HG03558 (cell line): ENCODE results near the gene DISC1.
"Not testable (repeated sequence)": the region's sequence is repeated elsewhere in the genome, so short reads cannot be mapped to it uniquely, and the experiment has no call there.

Source experiments
- ATAC-seq: cut with Tn5 transposase; IDR thresholded peaks from one replicate; pipeline ENCODE4 v1.9.1; 2021; ENCODE audit warnings: moderate number of reproducible peaks; ENCODE audit not compliant: unreplicated experiment; ENCODE audit errors: extremely low read depth

Gene DISC1

DNA sequence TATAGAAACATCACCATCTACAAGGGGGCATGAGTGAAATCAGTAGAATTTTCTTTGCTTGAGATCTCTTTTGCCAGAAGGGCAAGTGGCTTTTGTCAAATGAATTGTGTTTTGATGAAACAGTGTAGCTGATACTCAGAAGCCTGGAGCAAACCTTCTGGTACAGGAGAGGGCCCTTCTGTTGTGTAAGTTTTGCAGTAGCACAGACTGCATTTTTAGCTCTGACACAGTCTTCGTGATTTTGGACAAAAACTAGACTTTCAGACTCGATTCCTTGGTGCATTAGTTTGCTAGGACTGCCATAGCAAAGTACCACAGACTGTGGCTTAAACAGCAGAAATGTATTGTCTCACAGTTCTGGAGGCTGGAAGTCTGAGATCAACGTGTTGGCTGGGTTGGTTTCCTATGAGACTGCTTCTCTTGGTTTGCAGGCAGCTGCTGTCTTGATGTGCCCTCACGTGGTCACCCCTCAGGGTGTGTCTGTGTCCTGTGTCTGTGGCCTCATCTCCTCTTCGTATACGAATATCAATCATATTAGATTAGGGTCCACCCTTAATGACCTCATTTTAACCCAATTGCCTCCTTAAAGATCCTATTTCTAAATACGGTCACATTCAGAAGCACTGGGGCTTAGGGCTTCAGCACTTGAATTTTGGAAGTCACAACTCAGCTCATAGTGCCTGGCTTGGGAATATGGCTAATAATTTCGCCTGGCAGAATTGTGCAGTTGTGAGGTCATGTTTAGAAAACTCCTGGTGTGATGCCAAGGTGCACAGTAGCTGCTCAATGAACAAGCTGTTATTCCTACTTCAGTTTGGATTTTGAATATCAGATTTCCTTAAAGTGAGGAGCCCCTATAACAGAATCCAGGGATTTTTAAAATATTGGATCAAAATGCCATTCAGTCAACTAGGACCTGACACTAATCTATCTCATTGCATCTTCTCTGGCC is 21.2 kb upstream of the DISC1 start:
- no peak for ATAC-seq

- no peak for ATAC-seq
Observed at GRCh38 chr1:231606712-231607111, 19.9 kb upstream of the DISC1 start.

DNA sequence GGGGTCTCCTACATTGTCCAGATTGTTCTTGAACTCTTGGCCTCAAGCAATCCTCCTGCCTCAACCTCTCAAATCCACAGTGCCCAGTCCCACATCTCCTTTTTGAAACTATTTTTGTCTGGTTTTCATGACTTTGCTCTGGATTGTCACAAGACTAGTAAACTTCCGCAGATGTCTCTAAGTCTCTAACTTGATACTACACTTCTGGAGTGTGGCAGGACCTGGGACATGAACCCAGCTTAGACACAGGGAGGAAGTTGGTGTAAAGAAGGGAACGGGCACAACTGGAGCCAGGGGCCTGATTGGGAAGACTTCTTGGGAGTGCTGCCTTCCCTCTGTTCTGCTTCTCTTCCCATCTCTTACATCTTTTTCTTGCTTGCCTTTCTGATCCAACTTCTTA is 16.2 kb upstream of the DISC1 start:
- no peak for ATAC-seq

GRCh38 chr1:231611111-231611510 is 15.5 kb upstream of the DISC1 start:
- ATAC-seq, result no peak

DNA sequence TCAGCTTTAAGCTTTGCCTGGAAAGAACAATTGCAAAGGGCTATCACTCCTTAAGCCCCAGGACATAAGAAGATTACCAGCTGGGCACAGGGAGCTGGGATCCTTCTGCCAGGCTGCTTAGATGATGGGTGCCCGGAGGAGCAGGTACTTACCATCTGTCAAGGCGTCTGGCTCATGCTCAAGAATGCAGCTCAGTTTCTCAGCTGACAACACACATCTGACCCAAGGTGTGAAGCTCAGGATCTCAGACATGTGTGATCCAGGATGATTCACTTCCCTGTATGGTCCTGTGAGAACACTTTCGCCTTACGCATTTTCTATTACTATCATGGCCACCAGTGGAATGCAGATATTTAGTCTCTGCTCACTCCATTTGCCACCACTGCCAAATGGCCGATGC is 14.7 kb upstream of the DISC1 start:
- no peak for ATAC-seq

DNA sequence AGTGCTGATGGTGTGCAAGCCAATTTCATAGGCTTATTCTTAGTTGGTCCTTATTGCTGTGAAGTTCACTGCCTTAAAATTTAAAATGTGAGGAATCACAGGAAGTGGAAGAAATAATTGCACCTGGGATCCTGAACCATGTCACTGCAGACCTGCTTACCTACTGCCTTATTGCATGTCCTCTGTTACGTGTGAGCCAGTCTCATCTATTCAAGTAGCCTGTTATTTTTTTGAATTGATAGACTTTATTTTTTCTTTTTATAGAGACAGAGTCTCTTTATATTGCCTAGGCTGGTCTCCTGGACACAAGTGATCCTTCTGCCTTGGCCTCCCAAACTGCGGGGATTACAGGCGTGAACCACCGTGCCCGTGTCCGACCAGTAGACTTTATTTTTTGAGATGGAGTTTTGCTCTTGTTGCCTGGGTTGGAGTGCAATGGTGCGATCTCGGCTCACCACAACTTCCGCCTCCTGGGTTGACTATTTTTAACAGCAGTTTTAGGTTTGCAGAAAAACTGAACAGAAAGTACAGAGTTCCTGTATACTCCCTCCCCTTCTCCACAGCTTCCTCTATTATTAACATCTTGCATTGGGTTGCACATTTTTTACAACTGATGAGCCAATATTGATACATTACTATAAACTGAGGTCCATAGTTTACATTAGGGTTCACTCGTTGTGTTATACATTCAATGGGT is 14.0 kb upstream of the DISC1 start:
- ATAC-seq, result peak; percentile 97

GRCh38 chr1:231613419-231614349 is 12.9 kb upstream of the DISC1 start:
- ATAC-seq, result no peak

DNA sequence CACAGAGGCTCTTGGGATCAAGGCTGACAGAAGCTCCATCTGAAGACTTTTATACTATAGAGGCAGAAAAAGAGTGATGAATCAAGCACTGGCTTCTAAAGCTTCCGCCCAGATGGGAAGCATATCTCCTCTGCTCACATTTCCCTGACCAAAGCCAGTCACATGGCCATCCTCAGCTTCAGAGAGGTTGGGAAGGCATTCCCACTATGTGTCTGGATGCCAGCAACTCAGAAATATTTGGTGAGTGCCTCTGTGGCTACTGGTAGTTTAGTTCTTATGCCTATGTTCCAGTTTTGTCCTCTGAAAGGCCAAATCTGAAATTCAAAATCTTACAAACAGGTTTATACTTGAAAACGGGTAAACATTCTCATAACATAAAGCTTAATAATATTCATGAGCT is 9.9 kb upstream of the DISC1 start:
- ATAC-seq, result no peak

GRCh38 chr1:231618609-231619256 is 7.9 kb upstream of the DISC1 start:
- ATAC-seq, result no peak

DNA sequence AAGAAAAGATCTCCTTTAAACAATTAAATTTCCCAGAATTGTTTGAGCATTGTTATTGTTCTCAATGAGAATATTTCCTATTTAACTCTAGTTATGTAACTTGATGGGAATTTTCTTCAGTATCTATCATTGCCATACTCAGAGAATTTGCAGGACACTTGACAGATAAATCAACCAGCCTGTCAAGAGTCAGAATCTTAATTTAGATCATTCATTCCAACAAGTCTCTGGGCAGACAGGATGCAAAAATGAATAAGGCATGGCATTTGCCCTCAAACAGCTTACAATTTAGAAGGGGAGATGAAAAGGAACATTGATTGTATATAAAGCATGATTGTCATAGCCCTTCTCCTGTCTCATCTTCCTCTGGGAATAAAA is 7.3 kb upstream of the DISC1 start:
- no peak for ATAC-seq

- not testable (repeated sequence) for ATAC-seq
Observed at GRCh38 chr1:231625042-231625441, 1.5 kb upstream of the DISC1 start.

DNA sequence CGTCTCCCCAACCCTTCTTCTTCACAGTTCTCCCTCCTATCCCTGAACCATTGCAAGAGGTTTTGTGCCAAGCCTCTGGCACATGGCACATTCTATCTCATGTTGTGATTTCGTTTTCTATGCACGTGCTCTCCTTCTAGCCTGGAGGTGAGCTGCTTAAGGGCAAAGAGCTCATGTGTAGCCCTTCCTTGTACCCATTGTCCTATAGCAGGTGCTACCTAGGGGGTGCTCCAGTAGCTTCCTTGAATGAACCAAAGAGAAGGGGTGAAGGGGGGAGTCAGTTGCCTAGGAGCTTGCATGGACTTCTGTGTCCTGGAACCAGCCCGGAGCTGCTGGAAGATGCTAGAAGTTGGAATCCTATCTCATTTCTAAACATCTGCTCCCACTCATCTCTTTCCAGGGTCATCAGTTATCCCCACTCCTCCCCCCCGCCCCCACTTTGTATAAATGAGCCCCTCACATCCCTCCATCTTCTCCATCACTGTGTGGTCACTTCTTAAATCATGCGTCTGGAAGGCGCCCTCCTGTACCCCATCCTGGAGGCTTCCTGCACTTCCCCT is 535 bp upstream of the DISC1 start:
- ATAC-seq, result no peak

DNA sequence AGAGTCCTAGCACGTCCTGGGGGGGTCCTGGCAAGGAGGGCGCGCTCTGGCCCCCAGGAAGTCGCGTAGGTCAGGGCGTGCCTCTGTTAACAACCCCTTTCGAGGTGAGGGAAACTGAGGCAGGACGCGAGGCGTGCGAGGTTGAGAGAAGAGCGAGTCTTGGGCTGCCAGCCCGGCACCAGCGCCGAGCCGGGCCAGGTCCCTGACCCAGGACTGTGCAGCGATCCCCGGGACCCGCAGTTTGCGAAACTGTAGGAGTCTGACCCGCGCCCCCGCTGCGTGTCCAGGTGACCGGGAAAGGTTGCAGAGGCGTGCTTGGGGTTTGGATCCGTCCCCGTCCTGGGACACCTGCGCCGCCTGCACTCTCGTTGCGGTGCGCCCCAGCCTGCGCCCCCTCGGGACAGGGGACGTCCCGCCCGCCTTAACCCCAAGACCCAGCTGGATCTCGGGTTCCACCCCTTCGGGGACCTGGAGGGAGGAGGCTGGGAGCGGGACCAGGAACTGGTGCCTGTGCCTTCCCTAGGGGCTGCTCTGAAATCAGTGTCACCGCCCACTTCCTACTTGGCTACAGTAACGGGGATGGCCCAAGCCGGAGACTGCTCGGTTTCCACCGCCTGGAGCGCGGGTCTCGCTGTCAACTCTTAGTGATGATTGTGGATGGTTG is 493 bp downstream of the DISC1 start:
- no peak for ATAC-seq

- no peak for ATAC-seq
Observed at GRCh38 chr1:231628207-231628876, 1.8 kb downstream of the DISC1 start.

GRCh38 chr1:231629132-231629531 is 2.5 kb downstream of the DISC1 start:
- no peak for ATAC-seq

- ATAC-seq, result no peak
Observed at GRCh38 chr1:231630558-231631205, 4.1 kb downstream of the DISC1 start.

DNA sequence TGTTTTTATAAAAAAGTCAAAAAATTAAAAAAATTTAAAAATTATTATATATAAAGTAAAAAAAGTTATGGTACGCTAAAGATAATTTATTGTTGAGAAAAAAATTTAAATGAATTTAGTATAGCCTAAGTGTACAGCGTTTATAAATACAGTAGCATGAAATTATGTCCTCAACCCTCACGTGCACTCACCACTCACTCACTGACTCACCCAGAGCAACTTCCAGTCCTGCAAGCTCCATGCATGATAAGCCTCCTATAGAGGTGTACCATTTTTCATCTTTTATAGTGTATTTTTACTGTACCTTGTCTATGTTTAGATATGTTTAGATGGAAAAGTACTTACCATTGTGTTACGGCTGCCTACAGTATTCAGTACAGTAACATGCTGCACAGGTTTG is 5.1 kb downstream of the DISC1 start:
- ATAC-seq, result no peak

GRCh38 chr1:231632119-231632518 is 5.5 kb downstream of the DISC1 start:
- ATAC-seq, result no peak
